K562 (cell line): ENCODE measurements around the gene ZDHHC8. TPM values are rescaled to one million over a fixed set of nuclear protein-coding genes. Genes with fewer than 3 reads are reported as not detected.

Experiments used
- ARNT ChIP-seq, 2 experiments: fragments of 450-650 bp; IDR thresholded peaks; 2 replicates each; pipeline ENCODE4 v1.6.1; 2016; ENCODE audit warnings: mild to moderate bottlenecking in 1 of 2
- BCL6 ChIP-seq: fragments of 250-450 bp; sonication (Bioruptor Pico); IDR thresholded peaks from 2 replicates; pipeline ENCODE4 v1.4.0; 2020
- LEF1 ChIP-seq: fragments of 450-650 bp; IDR thresholded peaks from 2 replicates; pipeline ENCODE4 v1.6.1; 2016; ENCODE audit warnings: mild to moderate bottlenecking
- MCM7 ChIP-seq, 2 experiments: fragments of 450-650 bp; IDR thresholded peaks; 2 replicates each; pipeline ENCODE4 v1.6.1; 2016 to 2018
- MIER1 ChIP-seq: fragments of 450-650 bp; IDR thresholded peaks from 2 replicates; pipeline ENCODE4 v1.6.1; 2016; ENCODE audit warnings: antibody characterized with exemption, mild to moderate bottlenecking, low read depth
- NR2C1 ChIP-seq, 2 experiments: fragments of 450-650 bp; IDR thresholded peaks; 2 replicates each; pipeline ENCODE4 v1.6.1; 2017; ENCODE audit warnings: mild to moderate bottlenecking in 2 of 2, antibody characterized with exemption in 1 of 2, inconsistent platforms in 1 of 2, missing compliant biosample characterization in 1 of 2, missing genetic modification characterization in 1 of 2
- RERE ChIP-seq: sonication (generic); formaldehyde crosslinking; IDR thresholded peaks from 2 replicates; pipeline ENCODE4 v1.8.0; 2023; ENCODE audit warnings: missing genetic modification reagents, mild to moderate bottlenecking, borderline replicate concordance
- TARDBP ChIP-seq: fragments of 450-650 bp; IDR thresholded peaks from 2 replicates; pipeline ENCODE4 v1.6.1; 2016
- ZBED1 ChIP-seq: IDR thresholded peaks from 2 replicates; pipeline ENCODE4 v1.6.1; 2014
- ZBTB12 ChIP-seq: fragments of 250-450 bp; sonication (Bioruptor Pico); IDR thresholded peaks from 2 replicates; pipeline ENCODE4 v1.4.0; 2020
- ZNF224 ChIP-seq: sonication (generic); formaldehyde crosslinking; IDR thresholded peaks from 2 replicates; pipeline ENCODE4 v1.8.0; 2022; ENCODE audit warnings: mild to moderate bottlenecking, missing genetic modification reagents
- ZNF232 ChIP-seq: sonication (generic); formaldehyde crosslinking; IDR thresholded peaks from 2 replicates; pipeline ENCODE4 v1.8.0; 2022; ENCODE audit warnings: mild to moderate bottlenecking, missing genetic modification reagents
- ZNF444 ChIP-seq: fragments of 250-450 bp; sonication (Bioruptor Pico); IDR thresholded peaks from 2 replicates; pipeline ENCODE4 v1.4.0; 2020; ENCODE audit warnings: mild to moderate bottlenecking, moderate library complexity
- polyA plus RNA-seq, 8 experiments: library from polyadenylated mRNA; depleted of rRNA in 4 of 8; stranded (reverse) in 5 of 8; unstranded in 3 of 8; fragments of >200 nt; fragmentation: Nextera tagmentation in 2 of 8; fragmentation: Illumina TruSeq in 1 of 8; extraction: Ambion mirVana in 2 of 8; extraction: Trizol in 1 of 8; gene quantifications; 2 replicates each; pipeline versions ENCODE4 v1.2.1 to v1.2.3, GENCODE V29; 2011 to 2014; ENCODE audit warnings: inconsistent platforms in 1 of 8, missing spikeins in 1 of 8
- total RNA-seq, 7 experiments: library from RNA; depleted of rRNA in 6 of 7; stranded (reverse); fragments of >200 nt in 6 of 7; fragmentation: Illumina TruSeq in 2 of 7; extraction: Trizol in 2 of 7; gene quantifications; 2 replicates each; pipeline versions ENCODE4 v1.2.1 to v1.2.3, GENCODE V29; 2011 to 2021; ENCODE audit warnings: low replicate concordance in 1 of 7
- TF ChIP-seq, protein P1 (sequence below): sonication (generic); formaldehyde crosslinking; IDR thresholded peaks from 2 replicates; pipeline ENCODE4 v1.8.0; 2022; ENCODE audit warnings: missing genetic modification reagents, mild to moderate bottlenecking, borderline replicate concordance
- TF ChIP-seq, protein P2 (sequence below): fragments of 250-450 bp; sonication (Bioruptor Pico); IDR thresholded peaks from 2 replicates; pipeline ENCODE4 v1.9.0; 2021; ENCODE audit warnings: mild to moderate bottlenecking, inconsistent platforms
- TF ChIP-seq, protein P3 (sequence below): IDR thresholded peaks from 2 replicates; pipeline ENCODE4 v1.6.1; 2011; ENCODE audit not compliant: insufficient read length; ENCODE audit errors: extremely low read depth

Gene ZDHHC8
- total and polyA plus RNA-seq, 9 of the 15 experiments (the other 6 are each of a cell fraction or from before 2014, with no cell fraction given): 0.04 to 109 (median 16.4) TPM

DNA sequence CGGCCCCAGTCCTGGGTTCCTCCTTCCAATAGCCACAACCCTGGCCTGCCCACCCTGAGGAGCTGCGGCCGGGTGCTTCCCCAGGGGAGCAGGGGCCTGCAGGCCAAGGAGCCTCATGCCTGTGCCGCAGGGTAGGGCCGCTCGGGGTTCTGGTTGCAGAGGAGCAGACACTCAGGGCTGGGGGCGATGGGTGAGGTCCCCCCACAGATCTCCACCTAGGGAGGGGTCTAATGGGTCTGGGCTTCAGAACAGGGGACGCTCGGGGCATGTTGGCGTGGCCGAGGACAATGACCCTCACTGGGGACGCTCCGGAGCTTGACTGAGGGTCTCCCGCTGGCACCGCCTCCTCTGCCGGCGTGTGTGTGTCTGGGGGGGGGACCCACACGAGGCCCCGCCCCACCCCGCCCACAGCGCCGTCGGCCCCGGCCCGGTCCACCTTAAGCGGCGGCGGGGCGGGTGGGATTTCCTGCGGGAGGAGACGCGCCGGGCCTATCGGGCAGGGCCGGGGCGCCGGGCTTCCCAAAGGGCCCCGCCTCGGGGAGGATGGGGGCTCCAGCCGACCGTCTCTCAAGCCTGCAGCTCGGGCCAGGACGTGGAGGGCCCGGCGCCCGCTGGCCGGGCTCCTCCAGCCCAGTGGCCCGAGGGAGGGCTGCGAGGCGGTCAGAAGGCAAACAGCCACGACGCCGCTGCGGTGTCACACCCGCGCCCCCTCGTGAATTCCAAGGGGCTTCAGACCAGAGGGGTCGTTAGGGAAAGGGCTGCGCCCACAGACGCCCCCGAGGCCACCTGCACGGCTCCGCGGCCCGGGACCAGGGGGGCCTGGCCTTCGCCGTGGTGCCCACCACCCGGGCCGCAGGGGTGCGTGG lies 640 bp upstream of the ZDHHC8 start (continued):
- no peak for TF ChIP-seq ARNT (IDR thresholded peaks at IDR 0.05)
- TF ChIP-seq, protein P1, sequence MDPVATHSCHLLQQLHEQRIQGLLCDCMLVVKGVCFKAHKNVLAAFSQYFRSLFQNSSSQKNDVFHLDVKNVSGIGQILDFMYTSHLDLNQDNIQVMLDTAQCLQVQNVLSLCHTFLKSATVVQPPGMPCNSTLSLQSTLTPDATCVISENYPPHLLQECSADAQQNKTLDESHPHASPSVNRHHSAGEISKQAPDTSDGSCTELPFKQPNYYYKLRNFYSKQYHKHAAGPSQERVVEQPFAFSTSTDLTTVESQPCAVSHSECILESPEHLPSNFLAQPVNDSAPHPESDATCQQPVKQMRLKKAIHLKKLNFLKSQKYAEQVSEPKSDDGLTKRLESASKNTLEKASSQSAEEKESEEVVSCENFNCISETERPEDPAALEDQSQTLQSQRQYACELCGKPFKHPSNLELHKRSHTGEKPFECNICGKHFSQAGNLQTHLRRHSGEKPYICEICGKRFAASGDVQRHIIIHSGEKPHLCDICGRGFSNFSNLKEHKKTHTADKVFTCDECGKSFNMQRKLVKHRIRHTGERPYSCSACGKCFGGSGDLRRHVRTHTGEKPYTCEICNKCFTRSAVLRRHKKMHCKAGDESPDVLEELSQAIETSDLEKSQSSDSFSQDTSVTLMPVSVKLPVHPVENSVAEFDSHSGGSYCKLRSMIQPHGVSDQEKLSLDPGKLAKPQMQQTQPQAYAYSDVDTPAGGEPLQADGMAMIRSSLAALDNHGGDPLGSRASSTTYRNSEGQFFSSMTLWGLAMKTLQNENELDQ (CRISPR knock-in tag): no peak
- 0 out of 2 replicates have a peak, but pooled peaks have one; percentile 24 for TF ChIP-seq ZNF444 (CRISPR knock-in tag)
- TF ChIP-seq MCM7 (IDR thresholded peaks at IDR 0.05): no peak
- no peak for TF ChIP-seq LEF1
- no peak for TF ChIP-seq ZNF232 (CRISPR knock-in tag)
- TF ChIP-seq MIER1: no peak
- TF ChIP-seq, protein P2, sequence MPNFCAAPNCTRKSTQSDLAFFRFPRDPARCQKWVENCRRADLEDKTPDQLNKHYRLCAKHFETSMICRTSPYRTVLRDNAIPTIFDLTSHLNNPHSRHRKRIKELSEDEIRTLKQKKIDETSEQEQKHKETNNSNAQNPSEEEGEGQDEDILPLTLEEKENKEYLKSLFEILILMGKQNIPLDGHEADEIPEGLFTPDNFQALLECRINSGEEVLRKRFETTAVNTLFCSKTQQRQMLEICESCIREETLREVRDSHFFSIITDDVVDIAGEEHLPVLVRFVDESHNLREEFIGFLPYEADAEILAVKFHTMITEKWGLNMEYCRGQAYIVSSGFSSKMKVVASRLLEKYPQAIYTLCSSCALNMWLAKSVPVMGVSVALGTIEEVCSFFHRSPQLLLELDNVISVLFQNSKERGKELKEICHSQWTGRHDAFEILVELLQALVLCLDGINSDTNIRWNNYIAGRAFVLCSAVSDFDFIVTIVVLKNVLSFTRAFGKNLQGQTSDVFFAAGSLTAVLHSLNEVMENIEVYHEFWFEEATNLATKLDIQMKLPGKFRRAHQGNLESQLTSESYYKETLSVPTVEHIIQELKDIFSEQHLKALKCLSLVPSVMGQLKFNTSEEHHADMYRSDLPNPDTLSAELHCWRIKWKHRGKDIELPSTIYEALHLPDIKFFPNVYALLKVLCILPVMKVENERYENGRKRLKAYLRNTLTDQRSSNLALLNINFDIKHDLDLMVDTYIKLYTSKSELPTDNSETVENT (CRISPR knock-in tag): peak; percentile 93
- TF ChIP-seq, protein P3, sequence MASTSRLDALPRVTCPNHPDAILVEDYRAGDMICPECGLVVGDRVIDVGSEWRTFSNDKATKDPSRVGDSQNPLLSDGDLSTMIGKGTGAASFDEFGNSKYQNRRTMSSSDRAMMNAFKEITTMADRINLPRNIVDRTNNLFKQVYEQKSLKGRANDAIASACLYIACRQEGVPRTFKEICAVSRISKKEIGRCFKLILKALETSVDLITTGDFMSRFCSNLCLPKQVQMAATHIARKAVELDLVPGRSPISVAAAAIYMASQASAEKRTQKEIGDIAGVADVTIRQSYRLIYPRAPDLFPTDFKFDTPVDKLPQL: no peak
- no peak for TF ChIP-seq NR2C1 (IDR thresholded peaks at IDR 0.05)
- no peak for TF ChIP-seq NR2C1 (tag; IDR thresholded peaks at IDR 0.05)
- no peak for TF ChIP-seq BCL6 (CRISPR knock-in tag)
- TF ChIP-seq ZNF224 (CRISPR knock-in tag): no peak
- peak; percentile 22; the same call in 1 of the 2 replicates for TF ChIP-seq ZBTB12
- TF ChIP-seq TARDBP: peak; percentile 90
- no peak for TF ChIP-seq RERE (CRISPR knock-in tag)
- no peak; the same call in 1 of the 2 replicates for TF ChIP-seq ZBED1
